GM19238 (cell line): ENCODE measurements around the gene CCDC141.

Source experiments
- DNase-seq: peaks from one replicate; pipeline ENCODE4 v3.0.0; 2011; ENCODE audit warnings: low spot score; ENCODE audit not compliant: insufficient read length

The CCDC141 gene

GRCh38 chr2:178912416-178913048 lies 137.4 kb downstream of the CCDC141 start:
- no peak for DNase-seq

DNA sequence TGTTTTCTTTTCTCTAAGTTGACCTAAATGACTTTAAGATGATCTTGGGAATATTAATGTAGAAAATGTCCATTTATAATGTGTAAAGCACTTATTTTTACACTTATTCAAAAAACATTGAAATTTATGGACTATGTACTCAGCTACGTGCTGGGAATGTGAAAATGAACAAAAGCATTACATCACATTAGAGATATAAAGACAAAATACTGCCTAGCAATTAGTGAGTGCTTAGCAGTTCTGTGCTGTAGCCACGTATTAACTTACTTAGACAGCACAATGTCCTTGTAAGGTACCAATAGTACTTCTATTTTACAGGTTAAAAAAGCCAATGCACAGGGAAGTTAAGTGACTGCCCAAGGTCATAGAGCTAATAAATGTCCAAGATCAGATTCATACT lies 138.9 kb downstream of the CCDC141 start:
- DNase-seq, result no peak

GRCh38 chr2:178910005-178910404 lies 139.9 kb downstream of the CCDC141 start:
- no peak for DNase-seq

DNA sequence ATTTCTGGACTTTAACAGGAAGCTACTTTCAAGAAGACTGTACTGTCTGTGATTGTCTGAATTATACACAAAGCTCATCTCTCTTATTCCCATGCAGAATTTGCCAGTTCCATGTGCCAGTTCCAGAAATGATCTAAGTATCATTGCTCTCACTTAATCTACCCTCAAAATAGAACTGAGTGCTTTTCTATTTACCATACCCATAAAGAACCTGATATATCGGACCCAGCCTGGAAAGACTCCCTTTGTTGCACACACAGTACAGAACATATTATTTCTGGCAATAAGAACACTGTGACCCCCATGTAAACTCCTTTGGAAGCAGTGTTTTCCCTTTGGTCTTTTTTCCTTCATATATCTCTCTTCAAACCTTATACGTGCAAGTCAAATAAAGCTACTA lies 140.4 kb downstream of the CCDC141 start:
- no peak for DNase-seq

GRCh38 chr2:178908810-178909209 lies 141.1 kb downstream of the CCDC141 start:
- DNase-seq, result no peak

DNA sequence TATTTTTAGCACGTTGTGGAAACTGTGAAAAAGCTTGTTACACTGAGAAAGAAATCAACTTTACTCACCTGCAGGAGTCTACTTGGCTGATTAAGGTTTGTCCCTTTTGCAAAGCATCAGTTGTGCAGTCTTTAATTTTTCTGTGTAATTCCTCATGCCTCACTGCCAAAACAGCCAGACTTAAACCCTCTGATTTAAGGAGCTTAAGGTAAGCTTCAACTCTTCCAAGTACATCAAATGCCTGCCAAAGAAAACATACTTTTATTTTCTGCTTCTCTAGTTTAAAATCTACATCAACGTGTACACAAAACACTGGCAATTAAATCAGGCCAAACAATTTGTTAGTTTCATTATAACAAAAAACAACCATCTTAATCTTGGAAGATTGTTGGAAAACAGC lies 144.7 kb downstream of the CCDC141 start:
- no peak for DNase-seq

- no peak for DNase-seq
Measured at GRCh38 chr2:178899656-178900055, 150.3 kb downstream of the CCDC141 start.

- no peak for DNase-seq
Measured at GRCh38 chr2:178895872-178896271, 154.1 kb downstream of the CCDC141 start.

DNA sequence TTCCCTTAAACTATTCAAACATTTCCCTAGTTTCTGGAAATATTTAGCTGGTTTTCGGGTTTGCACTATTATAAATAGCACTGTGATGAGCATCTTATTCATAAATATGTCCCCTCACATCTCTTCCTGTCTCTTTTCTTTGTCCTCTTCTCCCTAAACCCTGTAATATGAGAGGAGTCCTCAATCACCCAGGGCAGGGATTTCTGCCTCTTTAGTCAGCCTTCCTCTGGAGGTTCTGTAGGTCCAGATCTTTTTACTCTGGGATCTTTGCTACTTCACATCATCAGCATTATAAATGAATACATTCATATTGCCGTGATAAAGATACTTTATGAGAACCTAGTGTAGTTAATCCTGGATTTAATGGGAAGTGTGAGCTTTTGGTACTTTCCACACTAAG lies 154.8 kb downstream of the CCDC141 start:
- no peak for DNase-seq

GRCh38 chr2:178892751-178893625 lies 156.9 kb downstream of the CCDC141 start:
- DNase-seq, result no peak

GRCh38 chr2:178891959-178892485 lies 157.9 kb downstream of the CCDC141 start:
- no peak for DNase-seq

- DNase-seq, result peak; percentile 22
Measured at GRCh38 chr2:178891265-178891958, 158.5 kb downstream of the CCDC141 start.

DNA sequence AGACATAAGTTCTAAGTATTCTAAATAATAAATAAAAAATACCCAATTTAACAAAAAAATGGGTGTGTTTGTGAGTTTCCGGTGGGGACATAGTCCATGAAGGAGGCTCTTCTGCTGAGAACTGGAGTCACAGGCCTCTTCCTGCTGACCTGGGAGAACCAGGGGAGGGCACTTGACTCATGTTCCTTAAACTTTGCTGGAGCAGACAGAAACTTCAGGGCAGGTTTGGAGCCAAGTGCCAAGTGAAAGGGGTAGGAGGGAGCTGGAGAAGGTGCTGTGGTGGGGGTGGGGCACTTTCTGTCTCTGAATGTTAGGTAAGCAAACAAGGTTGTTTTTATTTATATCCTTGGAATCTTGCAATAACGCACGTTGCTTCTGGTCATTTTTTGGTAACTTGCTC lies 163.9 kb downstream of the CCDC141 start:
- DNase-seq, result no peak

DNA sequence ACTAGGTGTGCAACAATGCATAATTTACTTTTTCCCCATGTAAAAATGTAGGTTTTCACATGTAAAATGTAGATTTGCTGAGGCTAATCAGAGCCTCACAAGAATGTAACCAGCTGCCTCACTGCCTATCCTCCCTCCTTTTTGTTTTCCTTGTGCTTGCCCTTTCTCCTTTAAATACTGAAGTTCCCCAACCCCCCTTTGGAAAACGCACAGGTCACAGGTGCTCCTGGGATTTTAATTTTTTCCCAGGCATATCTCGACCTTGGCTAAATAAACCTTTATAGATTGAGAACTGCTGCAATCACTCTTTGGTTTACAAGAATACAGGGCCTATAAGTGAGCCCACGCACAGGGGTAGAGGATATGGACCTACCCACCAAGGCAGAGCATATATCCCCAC lies 165.5 kb downstream of the CCDC141 start:
- no peak for DNase-seq

GRCh38 chr2:178882666-178883440 lies 167.1 kb downstream of the CCDC141 start:
- DNase-seq, result no peak

GRCh38 chr2:178881075-178881474 lies 168.9 kb downstream of the CCDC141 start:
- DNase-seq, result no peak

- DNase-seq, result no peak
Measured at GRCh38 chr2:178880257-178880656, 169.7 kb downstream of the CCDC141 start.

DNA sequence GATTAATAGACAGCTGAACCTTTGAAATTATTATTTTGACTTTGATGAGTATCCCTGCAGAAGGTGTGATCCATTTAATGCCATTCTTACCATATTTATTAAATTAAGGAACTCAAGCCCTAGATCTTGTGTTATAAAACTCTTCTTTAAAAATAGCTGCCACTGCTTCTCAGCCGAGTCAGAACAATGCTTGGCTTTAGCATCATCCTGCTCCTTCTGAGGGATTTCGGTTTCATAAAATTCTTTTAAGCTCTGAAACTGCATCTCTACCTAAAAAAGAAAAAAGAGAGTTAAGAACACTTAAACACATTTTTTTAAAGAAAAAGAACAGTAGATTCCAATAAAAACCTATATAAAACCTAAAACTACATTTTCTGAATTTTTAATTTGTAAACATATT lies 172.1 kb downstream of the CCDC141 start:
- DNase-seq, result no peak

- DNase-seq, result no peak
Measured at GRCh38 chr2:178874529-178875240, 175.3 kb downstream of the CCDC141 start.

- no peak for DNase-seq
Measured at GRCh38 chr2:178873912-178874311, 176.0 kb downstream of the CCDC141 start.

- no peak for DNase-seq
Measured at GRCh38 chr2:178871536-178871935, 178.4 kb downstream of the CCDC141 start.
